ENCODE data around the gene DZIP1.

GRCh38 chr13:95626768-95627167, 17.7 kb downstream of the DZIP1 start:
- TF ChIP-seq ZNF34 (CRISPR knock-in tag; IDR thresholded peaks at IDR 0.05; ENCODE audit: borderline replicate concordance) (no peak), MTA1 (CRISPR knock-in tag; IDR thresholded peaks at IDR 0.05; ENCODE audit: borderline replicate concordance) (no peak), ZNF609 (CRISPR knock-in tag; IDR thresholded peaks at IDR 0.05; ENCODE audit: borderline replicate concordance) (no peak), ZMYM4 (CRISPR knock-in tag; IDR thresholded peaks at IDR 0.05) (no peak), KDM5B (CRISPR knock-in tag; IDR thresholded peaks at IDR 0.05; ENCODE audit: borderline replicate concordance) (no peak)

Measured in HepG2 (cell line).